Right cardiac atrium (tissue), 5 donors: ENCODE data around the gene TMEM61. TPM values are rescaled to one million over a fixed set of nuclear protein-coding genes. Genes with fewer than 3 reads are reported as not detected.
"Not testable (repeated sequence)": the region's sequence is repeated elsewhere in the genome, so short reads cannot be mapped to it uniquely, and the experiment has no call there.

Source experiments
- ATAC-seq, 2 donors: fragments of 200-7000 bp; cut with Tn5 transposase; one replicate each; pipeline versions ENCODE4 v1.8.0 to v1.9.1; 2020; ENCODE audit warnings: moderate library complexity in 2 of 2, mild to moderate bottlenecking in 1 of 2
- DNase-seq, 3 donors: peaks; one replicate each; pipeline ENCODE4 v3.0.0-alpha.2; 2020
- H3K27ac ChIP-seq: one replicate; pipeline ENCODE4 v1.5.1; 2013; ENCODE audit warnings: mild to moderate bottlenecking, low read length, control low read depth, moderate library complexity
- H3K27me3 ChIP-seq: one replicate; pipeline ENCODE4 v1.6.1; 2013; ENCODE audit not compliant: control insufficient read depth, insufficient read depth
- H3K4me1 ChIP-seq: one replicate; pipeline ENCODE4 v1.6.1; 2013; ENCODE audit warnings: low read length; ENCODE audit not compliant: control insufficient read depth, insufficient read depth
- H3K4me3 ChIP-seq: one replicate; pipeline ENCODE4 v1.5.1; 2013; ENCODE audit warnings: low read length, control low read depth
- H3K9me3 ChIP-seq: one replicate; pipeline ENCODE4 v1.6.1; 2013; ENCODE audit warnings: low read length; ENCODE audit not compliant: control insufficient read depth
- WGBS: extraction: QIAGEN DNeasy Blood & Tissue Kit; methylation state at CpG from one replicate; pipeline ENCODE4 v1.1.7; 2013; 5-methylcytosine and 5-hydroxymethylcytosine counted together
- intact Hi-C, 4 donors: fragments of 100-400 bp; cut with DNase I; formaldehyde crosslinking; loops; one replicate each; pipeline versions ENCODE4 v1.11.0 to v1.14.0; 2022 to 2023
- long read RNA-seq, 4 donors: library from polyadenylated mRNA; unstranded; transcript quantifications; one replicate each; pipeline ENCODE4 v2.0.0, GENCODE V29; 2020 to 2021
- polyA plus RNA-seq: library from polyadenylated mRNA; stranded (reverse); fragments of 200-250 nt; gene quantifications from one replicate; pipeline ENCODE4 v1.2.3, GENCODE V29; 2013
- total RNA-seq, 4 donors: library from RNA; stranded (reverse); fragmentation: NEBNext Ultra II Directional; extraction: Animal tissue kit (Norgen Biotek cat#: 25700); gene quantifications; one replicate each; pipeline ENCODE4 v1.2.1, GENCODE V29; 2021
- donor health status: healthy with polysubstance abuse.
- donor health status: DM: no; HTN: yes; CAD: no.
- donor health status: DM: no; HTN: no; CAD: no.
- donor health status: DM: no; HTN: yes; CAD: no; lungs with severe emphysema.
- donor health status: DM: yes; HTN: yes; CAD: no.

The TMEM61 gene
- not detected for total RNA-seq
- 0.09 TPM for polyA plus RNA-seq
- long read RNA-seq, donor 1 = 0 reads
- long read RNA-seq, donor 2 = 0 reads
- long read RNA-seq, donor 3 = 0 reads
- long read RNA-seq, donor 4 = 0 reads

DNA sequence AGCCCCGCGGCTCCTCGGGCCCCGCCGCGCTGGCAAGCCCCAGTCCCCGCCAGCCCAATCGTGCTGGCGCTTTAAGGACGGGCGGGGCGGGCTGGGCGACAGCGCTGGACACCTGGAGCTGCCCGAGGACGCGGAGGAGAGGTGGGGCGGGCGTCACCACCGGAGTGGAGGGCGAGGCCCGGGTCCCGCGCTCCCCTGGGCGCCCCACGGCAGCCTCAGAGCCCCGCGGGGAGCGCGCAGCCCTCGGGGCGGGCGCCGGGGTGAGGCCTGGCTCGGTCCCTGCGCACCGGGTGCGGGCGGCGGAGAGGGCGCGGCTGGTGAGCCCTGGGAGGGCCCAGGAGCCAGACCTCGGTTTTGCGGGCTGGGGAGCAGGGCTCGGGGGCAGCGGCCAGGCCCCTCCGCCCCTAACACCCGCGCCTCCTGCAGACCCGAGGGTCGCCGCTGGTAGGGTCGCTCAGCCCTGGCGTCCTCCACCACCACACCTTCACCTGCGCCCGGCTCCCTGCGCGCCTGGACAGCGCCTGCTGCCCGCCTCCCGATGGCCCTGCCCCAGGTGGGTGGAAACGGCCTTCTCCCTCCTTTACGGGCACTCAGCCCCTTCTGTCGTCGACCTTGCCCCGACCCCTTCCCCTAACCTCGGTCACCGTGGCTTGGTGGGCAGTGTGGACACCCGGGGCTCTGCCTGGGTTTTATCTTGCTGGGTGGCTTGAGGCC lies at the start of gene TMEM61:
TMEM61 (plus strand) TSS at position 101 of the 714 bp plus-strand sequence; CDS start at position 539, 438 bp downstream.
- Histone ChIP-seq H3K4me3 (peak within 1 kb of the TSS; percentile 52), H3K9me3 (no peaks in the 10 kb centered on the region), H3K27ac (no peak within 1 kb of the TSS), H3K27me3 (no peaks in the 10 kb centered on the region), H3K4me1 (no peaks in the 10 kb centered on the region)
- intact Hi-C loops = no loop called here
- DNase-seq = no peak
- peak; percentile 51 to 60 for ATAC-seq
- 14% methylated on average over 68 of the region's 69 CpGs for WGBS

DNA sequence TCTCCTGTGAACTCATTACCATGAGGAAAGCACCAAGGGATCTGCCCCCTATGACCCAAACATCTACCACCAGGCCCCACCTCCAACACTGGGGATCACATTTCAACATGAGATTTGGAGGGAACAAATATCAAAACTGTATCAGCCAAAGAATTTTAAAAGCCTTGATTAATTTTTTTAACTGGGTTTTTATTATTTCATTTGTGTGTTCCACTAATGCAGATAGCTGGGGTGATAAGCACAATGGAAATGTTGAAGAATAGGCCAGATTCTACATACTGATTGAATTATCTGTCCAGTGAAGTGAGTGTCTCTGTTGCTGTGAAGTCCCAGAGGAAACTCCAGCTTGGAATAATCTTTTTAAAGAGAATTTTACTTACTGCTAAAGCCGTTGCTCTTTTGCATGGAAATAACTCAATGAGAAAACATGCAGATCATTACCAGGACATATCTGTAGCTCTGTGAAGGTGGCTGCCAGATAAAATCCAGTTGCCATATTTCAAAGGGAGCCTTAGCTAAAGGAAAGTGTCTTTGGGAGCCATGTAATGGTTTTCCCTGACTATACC lies 49.1 kb upstream of the TMEM61 start:
- 60% methylated on average over 1 of the region's 1 CpG for whole genome bisulfite sequencing

GRCh38 chr1:54934081-54934480 lies 46.3 kb upstream of the TMEM61 start:
- DNase-seq, H3K27me3 ChIP-seq, ATAC-seq, H3K9me3 ChIP-seq, H3K27ac ChIP-seq, H3K4me1 ChIP-seq, H3K4me3 ChIP-seq, intact Hi-C loops: not testable (repeated sequence)
- 90% methylated on average over 6 of the region's 6 CpGs for WGBS

More for the DNA sequence above, 49.1 kb upstream of the TMEM61 start:
- no peak overlapping the region for H3K27ac ChIP-seq
- ATAC-seq = no peak
- no peak for DNase-seq
- intact Hi-C loops = no loop called here
- H3K27me3 ChIP-seq = no peaks in the 10 kb centered on the region
- no peaks in the 10 kb centered on the region for H3K9me3 ChIP-seq
- H3K4me1 ChIP-seq = peaks cover 6% of the 10 kb centered on the region
- H3K4me3 ChIP-seq = no peak overlapping the region

DNA sequence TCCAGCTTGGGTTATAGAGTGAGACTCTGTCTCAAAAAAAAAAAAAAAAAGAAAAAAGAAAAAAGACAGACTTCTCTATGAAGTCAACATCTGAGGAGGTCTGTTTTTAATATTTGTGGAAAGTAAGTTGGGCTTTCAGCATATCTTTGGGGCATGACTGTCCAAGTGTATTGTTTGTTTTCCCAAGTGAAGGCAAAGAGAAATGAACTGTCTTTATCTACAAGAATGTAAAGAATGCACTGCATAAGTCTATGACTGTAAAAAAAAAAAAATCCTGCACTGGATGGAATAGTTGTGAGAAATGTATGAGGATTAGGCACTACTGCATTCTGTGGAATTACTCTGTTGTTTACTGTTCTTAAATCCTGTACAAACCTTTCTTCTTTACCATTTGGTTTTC lies 45.6 kb upstream of the TMEM61 start:
- ATAC-seq (no peak), DNase-seq (no peak)
- no peaks in the 10 kb centered on the region for H3K4me1 ChIP-seq
- intact Hi-C loops = no loop called here
- no peak overlapping the region for H3K4me3 ChIP-seq
- H3K27me3 ChIP-seq = no peaks in the 10 kb centered on the region
- no peaks in the 10 kb centered on the region for H3K9me3 ChIP-seq
- H3K27ac ChIP-seq = no peak overlapping the region

GRCh38 chr1:54936791-54937190 lies 43.6 kb upstream of the TMEM61 start:
- no peak overlapping the region for H3K4me3 ChIP-seq
- no peaks in the 10 kb centered on the region for H3K4me1 ChIP-seq
- ATAC-seq (no peak), DNase-seq (no peak)
- intact Hi-C loops = no loop called here
- H3K27ac ChIP-seq = no peak overlapping the region
- WGBS = 87% methylated on average over 4 of the region's 4 CpGs
- no peaks in the 10 kb centered on the region for H3K9me3 ChIP-seq
- H3K27me3 ChIP-seq = no peaks in the 10 kb centered on the region

- ATAC-seq = no peak
- 68% methylated on average over 1 of the region's 1 CpG for WGBS
- Histone ChIP-seq H3K27me3 (no peaks in the 10 kb centered on the region), H3K9me3 (no peaks in the 10 kb centered on the region), H3K4me1 (no peaks in the 10 kb centered on the region), H3K27ac (no peak overlapping the region), H3K4me3 (no peak overlapping the region)
- no peak for DNase-seq
- intact Hi-C loops = no loop called here
Observed at GRCh38 chr1:54937469-54937868, 43.0 kb upstream of the TMEM61 start.

DNA sequence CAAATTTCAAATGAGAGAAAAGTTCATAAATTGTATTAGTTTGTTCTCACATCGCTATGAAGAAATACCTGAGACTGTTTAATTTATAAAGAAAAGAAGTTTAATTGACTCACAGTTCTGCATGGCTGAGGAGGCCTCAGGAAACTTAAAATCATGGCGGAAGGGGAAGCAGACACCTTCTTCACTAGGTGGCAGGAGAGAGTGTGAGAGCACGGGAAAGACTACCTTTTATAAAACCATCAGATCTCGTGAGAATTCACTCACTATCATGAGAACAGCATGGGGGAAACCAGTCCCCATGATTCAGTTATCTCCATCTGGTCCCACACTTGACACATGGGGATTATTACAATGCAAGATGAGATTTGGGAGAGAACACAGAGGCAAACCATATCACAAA lies 41.5 kb upstream of the TMEM61 start:
- intact Hi-C loops, H3K27me3 ChIP-seq, H3K27ac ChIP-seq, DNase-seq, ATAC-seq, H3K4me3 ChIP-seq, H3K9me3 ChIP-seq, H3K4me1 ChIP-seq: not testable (repeated sequence)
- 74% methylated on average over 4 of the region's 4 CpGs for WGBS

- ATAC-seq (no peak), DNase-seq (no peak)
- Histone ChIP-seq H3K4me3 (no peak overlapping the region), H3K9me3 (no peaks in the 10 kb centered on the region), H3K4me1 (no peaks in the 10 kb centered on the region), H3K27ac (no peak overlapping the region), H3K27me3 (no peaks in the 10 kb centered on the region)
- intact Hi-C loops = no loop called here
Observed at GRCh38 chr1:54940042-54940441, 40.4 kb upstream of the TMEM61 start.

DNA sequence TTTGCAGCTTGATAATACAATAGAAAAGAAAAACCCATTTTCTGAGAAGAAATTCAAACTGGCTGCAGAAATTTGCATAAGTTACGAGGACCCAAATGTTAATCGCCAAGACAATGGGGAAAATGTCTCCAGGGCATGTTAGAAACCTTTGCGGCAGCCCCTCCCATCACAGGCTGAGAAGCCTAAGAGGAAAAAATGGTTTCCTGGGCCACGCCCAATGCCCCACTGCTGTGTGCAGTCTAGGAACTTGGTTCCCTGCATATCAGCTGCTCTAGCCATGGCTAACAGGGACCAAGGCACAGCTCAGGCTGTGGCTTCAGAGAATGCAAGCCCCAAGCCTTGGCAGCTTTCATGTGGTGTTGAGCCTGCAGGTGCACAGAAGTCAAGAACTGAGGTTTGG lies 37.5 kb upstream of the TMEM61 start:
- no peak overlapping the region for H3K27ac ChIP-seq
- no peaks in the 10 kb centered on the region for H3K9me3 ChIP-seq
- no peaks in the 10 kb centered on the region for H3K27me3 ChIP-seq
- no peak overlapping the region for H3K4me3 ChIP-seq
- H3K4me1 ChIP-seq = no peaks in the 10 kb centered on the region
- ATAC-seq (no peak), DNase-seq (no peak)
- 94% methylated on average over 4 of the region's 4 CpGs for WGBS
- intact Hi-C loops = no loop called here

GRCh38 chr1:54944610-54945392 lies 35.6 kb upstream of the TMEM61 start:
- intact Hi-C loops = no loop called here
- WGBS = 31% methylated on average over 9 of the region's 9 CpGs
- Histone ChIP-seq H3K27ac (no peak overlapping the region), H3K4me1 (no peaks in the 10 kb centered on the region), H3K9me3 (no peaks in the 10 kb centered on the region), H3K4me3 (no peak overlapping the region), H3K27me3 (no peaks in the 10 kb centered on the region)
- peak; percentile 71 to 84 (median 77) for DNase-seq
- peak; percentile 65 to 79 for ATAC-seq

- Histone ChIP-seq H3K27me3 (no peaks in the 10 kb centered on the region), H3K4me3 (no peak overlapping the region), H3K9me3 (no peaks in the 10 kb centered on the region), H3K27ac (no peak overlapping the region), H3K4me1 (peaks cover 2% of the 10 kb centered on the region)
- ATAC-seq (peak; percentile 26 to 46), DNase-seq (no peak)
- intact Hi-C loops = no loop called here
- 70% methylated on average over 6 of the region's 6 CpGs for WGBS
Observed at GRCh38 chr1:54945393-54945936, 35.0 kb upstream of the TMEM61 start.
